ENCODE results near the gene PRKCZ. TPM values are rescaled to one million over a fixed set of nuclear protein-coding genes. Genes with fewer than 3 reads are reported as not detected.

PRKCZ gene
- total RNA-seq, 2 experiments from 2014 or later: 17.8 to 19.0 TPM

DNA sequence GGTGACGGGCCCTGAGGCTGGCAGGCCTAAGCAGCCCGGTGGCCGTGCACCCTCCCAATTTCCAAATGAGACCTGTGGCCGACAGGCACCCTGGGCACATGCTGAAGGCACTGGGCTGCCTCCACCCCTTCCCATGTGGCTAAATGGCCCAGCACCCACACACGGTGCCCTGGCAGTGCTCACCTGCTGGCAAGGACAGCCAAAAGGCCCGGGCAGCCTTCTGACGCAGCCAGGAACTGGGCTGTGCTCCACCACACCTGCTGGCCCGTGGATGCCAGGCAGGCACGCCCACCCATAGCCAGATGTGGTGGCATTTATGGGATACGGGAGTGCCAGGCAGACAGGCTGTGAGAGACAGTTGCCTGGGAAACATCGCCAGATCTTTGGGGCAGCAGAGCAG is 148.4 kb downstream of the PRKCZ start:
- POLR2A ChIA-PET: interaction anchor here (0.9 to 2.9 kb wide), 11 partner anchors 29 to 214 kb away, joined by 3 to 15 read pairs (median 8); partner anchors contain the start of genes MORN1, PEX10 and RER1
- H3K27me3 ChIP-seq (ENCODE audit: control insufficient read depth in 1 of 2, insufficient read depth in 2 of 2, low read length in 2 of 2): no peaks in the 10 kb centered on the region
- ATAC-seq (ENCODE audit: poor library complexity) (no peak), DNase-seq (no peak)
- H3K4me3 ChIP-seq (ENCODE audit: low read length): peak overlapping the region; percentile 56
- intact Hi-C loops (cut with DNase I, micrococcal nuclease): loop anchor here (5.0 to 10.0 kb wide), 6 partner anchors 34 to 646 kb away; partner anchors contain the start of gene PRXL2B (in 1 of the 2)
- no peaks in the 10 kb centered on the region for H3K36me3 ChIP-seq (ENCODE audit: insufficient read depth, low read length)
- TF ChIP-seq, protein P1, sequence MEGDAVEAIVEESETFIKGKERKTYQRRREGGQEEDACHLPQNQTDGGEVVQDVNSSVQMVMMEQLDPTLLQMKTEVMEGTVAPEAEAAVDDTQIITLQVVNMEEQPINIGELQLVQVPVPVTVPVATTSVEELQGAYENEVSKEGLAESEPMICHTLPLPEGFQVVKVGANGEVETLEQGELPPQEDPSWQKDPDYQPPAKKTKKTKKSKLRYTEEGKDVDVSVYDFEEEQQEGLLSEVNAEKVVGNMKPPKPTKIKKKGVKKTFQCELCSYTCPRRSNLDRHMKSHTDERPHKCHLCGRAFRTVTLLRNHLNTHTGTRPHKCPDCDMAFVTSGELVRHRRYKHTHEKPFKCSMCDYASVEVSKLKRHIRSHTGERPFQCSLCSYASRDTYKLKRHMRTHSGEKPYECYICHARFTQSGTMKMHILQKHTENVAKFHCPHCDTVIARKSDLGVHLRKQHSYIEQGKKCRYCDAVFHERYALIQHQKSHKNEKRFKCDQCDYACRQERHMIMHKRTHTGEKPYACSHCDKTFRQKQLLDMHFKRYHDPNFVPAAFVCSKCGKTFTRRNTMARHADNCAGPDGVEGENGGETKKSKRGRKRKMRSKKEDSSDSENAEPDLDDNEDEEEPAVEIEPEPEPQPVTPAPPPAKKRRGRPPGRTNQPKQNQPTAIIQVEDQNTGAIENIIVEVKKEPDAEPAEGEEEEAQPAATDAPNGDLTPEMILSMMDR (IDR thresholded peaks at IDR 0.05): no peak
- CTCF ChIA-PET: interaction anchor here (1.1 kb wide), 1 partner anchor 78 kb away, joined by 5 read pairs; no protein-coding TSS in a partner anchor
- no peaks in the 10 kb centered on the region for H3K9me3 Mint-ChIP-seq
- H3K36me3 Mint-ChIP-seq (ENCODE audit: low read depth): no peaks in the 10 kb centered on the region
- H3K27ac ChIP-seq (ENCODE audit: low read depth in 1 of 2, low read length in 2 of 2): peak overlapping the region; percentile 79 to 84
- peaks cover 13% of the 10 kb centered on the region for H3K4me1 Mint-ChIP-seq (ENCODE audit: low read depth)
- peak overlapping the region; percentile 85 for H3K4me3 Mint-ChIP-seq
- no peaks in the 10 kb centered on the region for H3K27me3 Mint-ChIP-seq
- H3K9me3 ChIP-seq (ENCODE audit: control insufficient read depth in 1 of 2, insufficient read depth in 1 of 2, low read length in 2 of 2): no peaks in the 10 kb centered on the region
- peak overlapping the region; percentile 86 for H3K27ac Mint-ChIP-seq
- peaks cover 48% of the 10 kb centered on the region for H3K4me1 ChIP-seq (ENCODE audit: insufficient read depth, low read length)

DNA sequence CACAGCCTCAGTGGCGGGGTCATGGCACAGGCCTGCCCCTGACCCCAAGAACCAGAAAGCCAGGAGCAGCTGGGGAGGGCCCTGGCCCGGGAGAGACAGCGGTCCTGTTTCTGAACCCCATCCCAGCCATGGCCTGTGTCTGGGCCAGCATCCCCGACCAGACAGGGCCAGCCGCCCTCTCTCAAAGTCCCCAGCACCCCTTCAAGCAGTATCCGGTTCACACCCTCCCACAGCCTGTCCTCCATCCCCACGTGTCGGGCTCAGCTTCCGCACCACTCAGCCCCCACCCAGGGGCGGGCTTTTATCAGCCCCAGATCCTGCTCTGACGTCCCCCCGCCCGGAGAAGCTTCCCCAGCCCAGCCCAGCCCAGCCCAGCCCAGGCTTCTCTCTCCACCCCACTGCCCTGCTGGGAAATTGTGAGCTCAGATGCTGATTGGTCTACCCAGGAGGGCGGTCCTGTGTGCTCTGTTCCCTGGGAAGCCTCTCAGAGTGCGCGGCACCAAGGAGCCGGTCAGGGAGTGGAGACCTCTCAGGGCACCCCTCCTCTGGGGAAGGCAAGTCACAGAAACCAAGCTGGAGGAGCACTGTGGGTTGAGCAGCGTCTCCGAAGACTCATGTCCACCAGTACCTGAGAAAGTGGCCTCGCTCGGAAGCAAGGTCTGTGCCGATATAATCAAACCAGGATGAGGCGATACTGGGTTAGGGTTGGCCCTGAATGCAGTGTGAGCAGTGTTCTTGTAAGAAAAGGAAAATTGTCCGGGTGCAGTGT is 149.0 kb downstream of the PRKCZ start:
- H3K4me3 Mint-ChIP-seq: peak overlapping the region; percentile 85
- DNase-seq (peak; percentile 56 to 96 (median 78)), ATAC-seq (ENCODE audit: poor library complexity) (peak; percentile 73)
- Histone ChIP-seq H3K9me3 (ENCODE audit: control insufficient read depth in 1 of 2, insufficient read depth in 1 of 2, low read length in 2 of 2) (no peaks in the 10 kb centered on the region), H3K4me3 (ENCODE audit: low read length) (peak overlapping the region; percentile 56), H3K4me1 (ENCODE audit: insufficient read depth, low read length) (peaks cover 50% of the 10 kb centered on the region), H3K27ac (ENCODE audit: low read depth in 1 of 2, low read length in 2 of 2) (peak overlapping the region; percentile 79 to 84), H3K36me3 (ENCODE audit: insufficient read depth, low read length) (no peaks in the 10 kb centered on the region), H3K27me3 (ENCODE audit: control insufficient read depth in 1 of 2, insufficient read depth in 2 of 2, low read length in 2 of 2) (no peaks in the 10 kb centered on the region)
- H3K27me3 Mint-ChIP-seq: no peaks in the 10 kb centered on the region
- H3K36me3 Mint-ChIP-seq (ENCODE audit: low read depth): no peaks in the 10 kb centered on the region
- H3K4me1 Mint-ChIP-seq (ENCODE audit: low read depth): peaks cover 13% of the 10 kb centered on the region
- intact Hi-C loops (cut with DNase I, micrococcal nuclease): loop anchor here (5.0 to 10.0 kb wide), 6 partner anchors 33 to 646 kb away; partner anchors contain the start of gene PRXL2B (in 1 of the 2)
- ChIA-PET POLR2A (interaction anchor here (0.7 to 2.9 kb wide), 14 partner anchors 28 to 386 kb away, joined by 3 to 15 read pairs (median 6); partner anchors contain the start of genes MORN1, PEX10, RER1 and TNFRSF14), CTCF (no interaction called here)
- peak overlapping the region; percentile 86 for H3K27ac Mint-ChIP-seq
- H3K9me3 Mint-ChIP-seq: no peaks in the 10 kb centered on the region
- TF ChIP-seq, protein P1 (IDR thresholded peaks at IDR 0.05): no peak

DNA sequence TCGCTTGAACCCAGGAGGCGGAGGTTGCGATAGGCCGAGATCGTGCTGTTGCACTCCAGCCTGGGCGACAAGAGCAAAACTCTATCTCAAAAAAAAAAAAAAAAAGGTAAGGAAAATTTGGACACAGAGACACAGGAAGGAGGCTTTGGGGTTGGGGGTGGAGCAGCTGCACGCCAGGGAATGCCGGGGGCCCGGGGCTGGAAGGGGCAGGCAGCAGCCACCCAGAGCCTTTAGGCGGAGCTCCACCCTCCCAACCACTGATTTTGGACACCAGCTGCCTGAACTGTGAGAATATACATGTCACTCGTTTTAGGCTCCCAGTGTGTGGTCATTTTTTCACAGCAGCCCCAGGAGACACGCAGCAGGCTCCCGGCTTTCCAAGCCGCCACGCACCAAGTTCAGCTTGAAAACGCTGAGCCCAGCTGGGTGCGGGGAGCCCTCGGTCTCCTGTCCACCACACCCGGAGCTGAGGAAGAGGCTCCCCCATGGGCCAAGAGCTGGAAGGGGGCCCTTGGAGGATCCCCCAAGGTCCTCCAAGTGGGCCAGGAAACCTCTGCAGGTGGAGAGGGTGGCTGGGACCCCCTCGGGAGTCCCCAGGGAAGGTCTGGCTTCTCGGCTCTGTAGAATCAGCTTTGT is 150.2 kb downstream of the PRKCZ start:
- H3K27me3 ChIP-seq (ENCODE audit: control insufficient read depth in 1 of 2, insufficient read depth in 2 of 2, low read length in 2 of 2): no peaks in the 10 kb centered on the region

More for the DNA sequence above, 150.2 kb downstream of the PRKCZ start:
- H3K27ac ChIP-seq (ENCODE audit: low read depth in 1 of 2, low read length in 2 of 2): no peak overlapping the region
- ChIA-PET POLR2A (interaction anchor here (0.8 to 1.7 kb wide), 4 partner anchors 27 to 384 kb away, joined by 3 to 14 read pairs (median 6); no protein-coding TSS in a partner anchor), CTCF (no interaction called here)
- H3K36me3 ChIP-seq (ENCODE audit: insufficient read depth, low read length): no peaks in the 10 kb centered on the region
- Mint-ChIP-seq H3K36me3 (ENCODE audit: low read depth) (no peaks in the 10 kb centered on the region), H3K9me3 (no peaks in the 10 kb centered on the region), H3K4me1 (ENCODE audit: low read depth) (peaks cover 13% of the 10 kb centered on the region), H3K27ac (peak overlapping the region; percentile 86), H3K27me3 (no peaks in the 10 kb centered on the region), H3K4me3 (no peak overlapping the region)
- ATAC-seq (ENCODE audit: poor library complexity) (no peak), DNase-seq (no peak)
- peaks cover 50% of the 10 kb centered on the region for H3K4me1 ChIP-seq (ENCODE audit: insufficient read depth, low read length)
- intact Hi-C loops (cut with DNase I, micrococcal nuclease): loop anchor here in 1 of 2 experiments (5.0 kb wide), 2 partner anchors 327 to 442 kb away; partner anchors contain the start of gene PANK4
- TF ChIP-seq, protein P1 (IDR thresholded peaks at IDR 0.05): no peak
- H3K9me3 ChIP-seq (ENCODE audit: control insufficient read depth in 1 of 2, insufficient read depth in 1 of 2, low read length in 2 of 2): no peaks in the 10 kb centered on the region
- no peak overlapping the region for H3K4me3 ChIP-seq (ENCODE audit: low read length)
